Endothelial cell of umbilical vein (primary cell): Measurements from ENCODE around the gene RAMACL. TPM values are rescaled to one million over a fixed set of nuclear protein-coding genes. Genes with fewer than 3 reads are reported as not detected.
A peak's percentile ranks its signal among the peaks of the same experiment; 100 is the strongest.

Experiments
- BruUV-seq: library from RNA; stranded (reverse); fragments of 400-500 nt; replicated peaks from 2 replicates; lab custom pipeline; 2021; lab: Mats Ljungman, UMichigan
- CTCF ChIA-PET: fragments of 300-600, 350-600 bp; sonication (Branson Sonifier 250); formaldehyde crosslinking; loops from one replicate; lab custom pipeline; 2021; ENCODE audit warnings: antibody characterized with exemption, inconsistent platforms; lab: Charles Lee
- POLR2A ChIA-PET: fragments of 300-600, 350-600 bp; sonication (Branson Sonifier 250); formaldehyde crosslinking; loops from one replicate; lab custom pipeline; 2021; ENCODE audit warnings: antibody characterized with exemption, inconsistent platforms; lab: Charles Lee
- DNase-seq: peaks from one replicate; pipeline ENCODE4 v3.0.0-alpha.2; 2011; ENCODE audit warnings: low read depth, low spot score
- FAIRE-seq: peaks from 2 replicates; lab custom pipeline; 2011; peaks lifted over from hg19 to GRCh38; lab: Jason Lieb, UNC
- H2AFZ ChIP-seq: 2 replicates; pipeline ENCODE4 v1.6.0; 2012; ENCODE audit warnings: low read depth, low read length, control low read depth, inconsistent platforms
- H3K27ac ChIP-seq: 2 replicates; pipeline ENCODE4 v1.5.1; 2011; ENCODE audit warnings: low read depth, mild to moderate bottlenecking, control low read depth, low read length, moderate library complexity; ENCODE audit not compliant: insufficient read depth
- H3K27me3 ChIP-seq, 2 experiments: 2 replicates each; pipeline versions ENCODE4 v1.6.0 to v1.6.1; 2011; ENCODE audit warnings: low read length in 2 of 2, mixed read lengths in 1 of 2; ENCODE audit not compliant: control insufficient read depth in 2 of 2, insufficient read depth in 2 of 2
- H3K36me3 ChIP-seq, 2 experiments: 2 replicates in 1 of 2; 3 replicates in 1 of 2; pipeline ENCODE4 v1.5.1; 2011; ENCODE audit warnings: low read length in 2 of 2, mild to moderate bottlenecking in 1 of 2, moderate library complexity in 1 of 2; ENCODE audit not compliant: control insufficient read depth in 2 of 2, insufficient read depth in 2 of 2; ENCODE audit errors: extremely low read depth in 1 of 2
- H3K4me1 ChIP-seq: 3 replicates; pipeline ENCODE4 v1.5.1; 2011; ENCODE audit warnings: mild to moderate bottlenecking, low read length; ENCODE audit not compliant: control insufficient read depth, insufficient read depth; ENCODE audit errors: extremely low read depth
- H3K4me2 ChIP-seq: 2 replicates; pipeline ENCODE4 v1.6.1; 2011; ENCODE audit warnings: low read length, control low read depth, mixed read lengths; ENCODE audit not compliant: insufficient read depth
- H3K4me3 ChIP-seq, 3 experiments: fragments of 200-600 bp in 1 of 3; sonication (generic), shearing (Covaris generic) in 1 of 3; replicated peaks in 1 of 3; 2 replicates each; pipeline ENCODE4 v1.5.1; 2011 to 2016; ENCODE audit warnings: control low read depth in 3 of 3, low read length in 3 of 3, mild to moderate bottlenecking in 2 of 3, inconsistent platforms in 1 of 3, low read depth in 1 of 3, moderate library complexity in 1 of 3; ENCODE audit not compliant: insufficient read depth in 1 of 3
- H3K79me2 ChIP-seq: 2 replicates; pipeline ENCODE4 v1.6.0; 2012; ENCODE audit warnings: low read length, inconsistent platforms; ENCODE audit not compliant: control insufficient read depth, insufficient read depth
- H3K9ac ChIP-seq: replicated peaks from 2 replicates; pipeline ENCODE3; 2011; ENCODE audit warnings: low read length, control low read depth; ENCODE audit not compliant: insufficient read depth; ENCODE audit errors: extremely low read depth
- H3K9me1 ChIP-seq: replicated peaks from 3 replicates; pipeline ENCODE4 v1.6.0; 2011; ENCODE audit warnings: mild to moderate bottlenecking, low read length; ENCODE audit not compliant: control insufficient read depth, insufficient read depth; ENCODE audit errors: extremely low read depth
- H3K9me3 ChIP-seq: replicated peaks from 2 replicates; pipeline ENCODE4 v1.5.1; 2012; ENCODE audit warnings: low read length, inconsistent platforms; ENCODE audit not compliant: control insufficient read depth, insufficient read depth
- H4K20me1 ChIP-seq: replicated peaks from 2 replicates; pipeline ENCODE3; 2011; ENCODE audit warnings: mild to moderate bottlenecking, low read length; ENCODE audit not compliant: control insufficient read depth, insufficient read depth; ENCODE audit errors: extremely low read depth
- CTCF ChIP-seq, 2 donors: IDR thresholded peaks; 1 replicate in 1 of 2; 2 replicates in 1 of 2; pipeline ENCODE4 v1.5.1; 2011; ENCODE audit warnings: low read length in 2 of 2, mild to moderate bottlenecking in 2 of 2, moderate library complexity in 2 of 2, control low read depth in 1 of 2, inconsistent platforms in 1 of 2, low read depth in 1 of 2; ENCODE audit not compliant: insufficient read depth in 1 of 2; ENCODE audit errors: extremely low read depth in 1 of 2
- EZH2 ChIP-seq: IDR thresholded peaks from 2 replicates; pipeline ENCODE4 v1.6.1; 2012; ENCODE audit warnings: borderline replicate concordance, low read depth, mild to moderate bottlenecking, moderate library complexity, low read length, inconsistent platforms; ENCODE audit not compliant: severe bottlenecking
- FOS ChIP-seq: IDR thresholded peaks from 2 replicates; pipeline ENCODE4 v1.6.1; 2011; ENCODE audit warnings: mild to moderate bottlenecking, low read length, moderate library complexity, borderline replicate concordance; ENCODE audit not compliant: insufficient read depth
- GATA2 ChIP-seq: IDR thresholded peaks from 2 replicates; pipeline ENCODE4 v1.7.0; 2011; ENCODE audit warnings: low read depth, mild to moderate bottlenecking, moderate library complexity, mixed read lengths, low read length; ENCODE audit not compliant: insufficient read length, insufficient read depth
- JUN ChIP-seq: IDR thresholded peaks from 2 replicates; pipeline ENCODE4 v1.6.1; 2011; ENCODE audit warnings: borderline replicate concordance, low read depth; ENCODE audit not compliant: insufficient read length, insufficient read depth
- MAX ChIP-seq: IDR thresholded peaks from 2 replicates; pipeline ENCODE4 v1.6.1; 2011; ENCODE audit not compliant: insufficient read depth, insufficient read length
- MYC ChIP-seq: IDR thresholded peaks from one replicate; pipeline ENCODE4 v1.6.1; 2011; ENCODE audit warnings: mild to moderate bottlenecking, low read depth, low read length
- POLR2A ChIP-seq: IDR thresholded peaks from 2 replicates; pipeline ENCODE4 v1.6.1; 2012; ENCODE audit warnings: low read depth, mild to moderate bottlenecking, control low read depth, low read length
- POLR2AphosphoS5 ChIP-seq: IDR thresholded peaks from 2 replicates; pipeline ENCODE4 v1.6.1; 2012; ENCODE audit warnings: low read depth, mild to moderate bottlenecking, control low read depth, low read length, moderate library complexity; ENCODE audit not compliant: insufficient read depth
- dilution Hi-C: fragments of 300-500 bp; cut with MboI; formaldehyde crosslinking; loops from one replicate; pipeline ENCODE4 v1.15.0; 2019; ENCODE audit warnings: low sequenced_read_pairs; ENCODE audit not compliant: extremely low pct_ligation_motif_present
- intact Hi-C: fragments of 100-400 bp; cut with micrococcal nuclease; formaldehyde crosslinking; loops from one replicate; pipeline ENCODE4 v1.10.0; 2022
- polyA plus RNA-seq, 4 experiments: library from polyadenylated mRNA; depleted of rRNA in 3 of 4; stranded (reverse) in 3 of 4; unstranded in 1 of 4; fragments of >200 nt; gene quantifications; 2 replicates each; pipeline versions ENCODE4 v1.2.1 to v1.2.3, GENCODE V29; 2011 to 2012; ENCODE audit warnings: missing spikeins in 1 of 4
- total RNA-seq: library from RNA; stranded (reverse); gene quantifications from 2 replicates; pipeline ENCODE4 v1.2.3, GENCODE V29; 2021

RAMACL gene
- total and polyA plus RNA-seq, 2 donors (not counting 3 experiments of a cell fraction or from before 2014, with no cell fraction given): 0.17 to 5.3 TPM

GRCh38 chr6:166596776-166597507 lies 10.5 kb upstream of the RAMACL start:
- Histone ChIP-seq H3K27me3 (no peaks in the 10 kb centered on the region), H3K4me2 (no peak overlapping the region), H3K9me1 (no peaks in the 10 kb centered on the region), H3K79me2 (peaks cover 16% of the 10 kb centered on the region), H2AFZ (no peak overlapping the region), H3K4me3 (no peak overlapping the region), H3K9ac (no peak overlapping the region), H3K36me3 (no peaks in the 10 kb centered on the region), H3K4me1 (peaks cover 42% of the 10 kb centered on the region), H3K9me3 (no peaks in the 10 kb centered on the region), H4K20me1 (no peaks in the 10 kb centered on the region), H3K27ac (peak overlapping the region; percentile 98)
- no peak for TF ChIP-seq CTCF (IDR thresholded peaks at IDR 0.05; ENCODE audit: extremely low read depth in 1 of 2, insufficient read depth in 1 of 2, low read depth in 1 of 2, low read length in 2 of 2)
- POLR2A ChIA-PET: no interaction called here
- dilution Hi-C loops (no loop called here), intact Hi-C loops (loop anchor here (1.0 kb wide), 1 partner anchor 8 kb away; no protein-coding TSS in a partner anchor)
- no TSS peak for BruUV-seq
- DNase-seq: no peak
- CTCF ChIA-PET: interaction anchor here (2.2 kb wide), 1 partner anchor 31 kb away, joined by 6 read pairs; the partner anchor contains the start of gene RPS6KA2
- no peak for FAIRE-seq

GRCh38 chr6:166595949-166596348 lies 9.5 kb upstream of the RAMACL start:
- FAIRE-seq (no peak), DNase-seq (no peak)
- TF ChIP-seq CTCF (IDR thresholded peaks at IDR 0.05; ENCODE audit: extremely low read depth in 1 of 2, insufficient read depth in 1 of 2, low read depth in 1 of 2, low read length in 2 of 2) (no peak), POLR2AphosphoS5 (no peak), GATA2 (no peak), FOS (no peak), POLR2A (no peak), EZH2 (no peak), JUN (no peak), MYC (no peak), MAX (no peak)
- Histone ChIP-seq H3K79me2 (peaks cover 14% of the 10 kb centered on the region), H2AFZ (no peak overlapping the region), H3K27me3 (no peaks in the 10 kb centered on the region), H3K36me3 (no peaks in the 10 kb centered on the region), H3K4me1 (peaks cover 39% of the 10 kb centered on the region), H3K9ac (no peak overlapping the region), H3K9me3 (no peaks in the 10 kb centered on the region), H3K27ac (no peak overlapping the region), H3K4me2 (no peak overlapping the region), H3K9me1 (no peaks in the 10 kb centered on the region), H3K4me3 (no peak overlapping the region), H4K20me1 (no peaks in the 10 kb centered on the region)
- CTCF ChIA-PET: no interaction called here
- dilution Hi-C loops (no loop called here), intact Hi-C loops (no loop called here)
- no TSS peak for BruUV-seq
- POLR2A ChIA-PET: no interaction called here
